ENCODE results near the gene BCAS3.

DNA sequence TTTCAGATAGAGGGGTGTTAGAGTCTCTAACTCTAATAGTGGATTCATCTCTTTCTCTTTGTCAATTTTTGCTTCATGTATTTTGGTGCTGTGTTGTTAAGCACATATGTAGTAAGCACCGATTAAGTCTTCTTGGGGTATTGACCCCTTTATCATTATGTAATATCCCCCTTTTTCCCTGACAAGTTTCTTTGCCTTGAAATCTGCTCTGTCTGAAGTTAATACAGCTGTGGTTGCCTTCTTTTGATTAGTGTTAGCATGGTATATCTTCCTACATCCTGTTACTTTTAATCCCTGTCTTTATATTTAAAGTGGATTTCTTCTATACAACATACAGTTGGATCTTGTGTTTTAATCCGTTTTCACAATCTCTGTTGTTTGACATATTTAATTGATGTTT lies 60.6 kb downstream of the BCAS3 start:
- TF ChIP-seq, protein P1, sequence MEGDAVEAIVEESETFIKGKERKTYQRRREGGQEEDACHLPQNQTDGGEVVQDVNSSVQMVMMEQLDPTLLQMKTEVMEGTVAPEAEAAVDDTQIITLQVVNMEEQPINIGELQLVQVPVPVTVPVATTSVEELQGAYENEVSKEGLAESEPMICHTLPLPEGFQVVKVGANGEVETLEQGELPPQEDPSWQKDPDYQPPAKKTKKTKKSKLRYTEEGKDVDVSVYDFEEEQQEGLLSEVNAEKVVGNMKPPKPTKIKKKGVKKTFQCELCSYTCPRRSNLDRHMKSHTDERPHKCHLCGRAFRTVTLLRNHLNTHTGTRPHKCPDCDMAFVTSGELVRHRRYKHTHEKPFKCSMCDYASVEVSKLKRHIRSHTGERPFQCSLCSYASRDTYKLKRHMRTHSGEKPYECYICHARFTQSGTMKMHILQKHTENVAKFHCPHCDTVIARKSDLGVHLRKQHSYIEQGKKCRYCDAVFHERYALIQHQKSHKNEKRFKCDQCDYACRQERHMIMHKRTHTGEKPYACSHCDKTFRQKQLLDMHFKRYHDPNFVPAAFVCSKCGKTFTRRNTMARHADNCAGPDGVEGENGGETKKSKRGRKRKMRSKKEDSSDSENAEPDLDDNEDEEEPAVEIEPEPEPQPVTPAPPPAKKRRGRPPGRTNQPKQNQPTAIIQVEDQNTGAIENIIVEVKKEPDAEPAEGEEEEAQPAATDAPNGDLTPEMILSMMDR (IDR thresholded peaks at IDR 0.05) = no peak
- no peak for TF ChIP-seq EP300 (IDR thresholded peaks at IDR 0.05; ENCODE audit: low read depth)

All from transverse colon (tissue), 3 donors.